ENCODE measurements around the gene ADIPOQ. TPM values are rescaled to one million over a fixed set of nuclear protein-coding genes. Genes with fewer than 3 reads are reported as not detected.
A peak's percentile ranks its signal among the peaks of the same experiment; 100 is the strongest.

Gene ADIPOQ
- total and polyA plus RNA-seq, 12 donors = 0.39 to 47.0 (median 6.8) TPM; not detected in 1

- H3K27me3 ChIP-seq = peaks cover 0 to 13% (median 0%) of the 10 kb centered on the region in 7 donors
- H3K4me3 ChIP-seq = no peak overlapping the region
- WGBS, 2 donors = 66 to 73% methylated on average over 4 of the region's 4 CpGs
- TF ChIP-seq CTCF (IDR thresholded peaks at IDR 0.05) = no peak
- peak in 1 of 2 donors; percentile 0 for DNase-seq
- intact Hi-C loops (cut with DNase I) = no loop called here
- ATAC-seq = no peak
- no peaks in the 10 kb centered on the region for H3K4me1 ChIP-seq
- H3K36me3 ChIP-seq = no peaks in the 10 kb centered on the region
- H3K27ac ChIP-seq = no peak overlapping the region
- no peaks in the 10 kb centered on the region for H3K9me3 ChIP-seq
These were observed 890 bp upstream of the ADIPOQ start for GRCh38 chr3:186841620-186842019.

GRCh38 chr3:186843039-186843432 is 526 bp downstream of the ADIPOQ start:
- no peak for TF ChIP-seq CTCF (IDR thresholded peaks at IDR 0.05)
- DNase-seq (no peak), ATAC-seq (no peak)
- H3K27me3 ChIP-seq = peaks cover 0 to 13% (median 0%) of the 10 kb centered on the region in 7 donors
- no peaks in the 10 kb centered on the region for H3K4me1 ChIP-seq
- H3K9me3 ChIP-seq = no peaks in the 10 kb centered on the region
- intact Hi-C loops (cut with DNase I) = no loop called here
- H3K4me3 ChIP-seq = no peak overlapping the region
- H3K27ac ChIP-seq = no peak overlapping the region
- WGBS, 2 donors = 91% methylated on average over 3 of the region's 3 CpGs
- no peaks in the 10 kb centered on the region for H3K36me3 ChIP-seq

GRCh38 chr3:186844908-186845307 is 2.4 kb downstream of the ADIPOQ start:
- Histone ChIP-seq H3K4me1 (no peaks in the 10 kb centered on the region), H3K36me3 (no peaks in the 10 kb centered on the region), H3K27ac (no peak overlapping the region), H3K27me3 (peaks cover 0 to 13% (median 3%) of the 10 kb centered on the region in 7 donors), H3K4me3 (no peak overlapping the region), H3K9me3 (no peaks in the 10 kb centered on the region)
- DNase-seq (no peak), ATAC-seq (no peak)
- WGBS, 2 donors = 81 to 97% methylated on average over 11 of the region's 11 CpGs
- TF ChIP-seq CTCF (IDR thresholded peaks at IDR 0.05) = no peak
- intact Hi-C loops (cut with DNase I) = loop anchor here in 4 of 10 donors (5.0 kb wide), 2 partner anchors 87 to 322 kb away; partner anchors contain the start of gene ST6GAL1 (in 2 of the 4)

- WGBS, 2 donors = 78 to 79% methylated on average over 10 of the region's 10 CpGs
- H3K36me3 ChIP-seq = no peaks in the 10 kb centered on the region
- H3K4me3 ChIP-seq = no peak overlapping the region
- no peaks in the 10 kb centered on the region for H3K9me3 ChIP-seq
- TF ChIP-seq CTCF (IDR thresholded peaks at IDR 0.05) = no peak
- peaks cover 0 to 13% (median 3%) of the 10 kb centered on the region in 7 donors for H3K27me3 ChIP-seq
- intact Hi-C loops (cut with DNase I) = loop anchor here in 4 of 10 donors (5.0 kb wide), 2 partner anchors 87 to 322 kb away; partner anchors contain the start of gene ST6GAL1 (in 2 of the 4)
- no peak for DNase-seq
- peak in 1 of 8 donors; percentile 34 for ATAC-seq
- no peaks in the 10 kb centered on the region for H3K4me1 ChIP-seq
- H3K27ac ChIP-seq = no peak overlapping the region
These were observed 3.2 kb downstream of the ADIPOQ start for GRCh38 chr3:186845756-186846155.

Measured in heart right ventricle (tissue), 16 donors.